Neural progenitor cell (in vitro differentiated cells): ENCODE measurements around the gene TP73. TPM values are rescaled to one million over a fixed set of nuclear protein-coding genes. Genes with fewer than 3 reads are reported as not detected.

ENCODE experiments used
- DNase-seq: peaks from one replicate; pipeline ENCODE4 v3.0.0-alpha.2; 2016; ENCODE audit warnings: low spot score
- H2AFZ ChIP-seq: fragments of 200-600 bp; sonication (generic); replicated peaks from 2 replicates; pipeline ENCODE4 v1.6.1; 2016; ENCODE audit warnings: antibody characterized with exemption
- H3F3A ChIP-seq: fragments of 200-600 bp; sonication (generic); 2 replicates; pipeline ENCODE4 v1.6.1; 2016; ENCODE audit warnings: antibody characterized with exemption, low read depth
- H3K27ac ChIP-seq: fragments of 200-600 bp; sonication (generic); 2 replicates; pipeline ENCODE4 v1.5.1; 2016; ENCODE audit warnings: mild to moderate bottlenecking
- H3K27me3 ChIP-seq: fragments of 200-600 bp; sonication (generic); 2 replicates; pipeline ENCODE4 v1.6.1; 2016; ENCODE audit warnings: mild to moderate bottlenecking, moderate library complexity
- H3K36me3 ChIP-seq: fragments of 200-600 bp; sonication (generic); 2 replicates; pipeline ENCODE4 v1.5.1; 2016
- H3K4me1 ChIP-seq: fragments of 200-600 bp; sonication (generic); 2 replicates; pipeline ENCODE4 v1.6.1; 2016; ENCODE audit warnings: mixed run types
- H3K4me2 ChIP-seq: fragments of 200-600 bp; sonication (generic); 2 replicates; pipeline ENCODE4 v1.6.1; 2016
- H3K4me3 ChIP-seq: fragments of 200-600 bp; sonication (generic); 2 replicates; pipeline ENCODE4 v1.5.1; 2016
- H3K79me2 ChIP-seq: fragments of 200-600 bp; sonication (generic); 2 replicates; pipeline ENCODE4 v1.6.1; 2016; ENCODE audit warnings: low read depth
- H3K9ac ChIP-seq: fragments of 200-600 bp; sonication (generic); 2 replicates; pipeline ENCODE4 v1.6.1; 2016
- H3K9me3 ChIP-seq: fragments of 200-600 bp; sonication (generic); 2 replicates; pipeline ENCODE4 v1.5.1; 2016; ENCODE audit warnings: low read depth
- H4K20me1 ChIP-seq: fragments of 200-600 bp; sonication (generic); 2 replicates; pipeline ENCODE4 v1.6.1; 2016; ENCODE audit warnings: low read depth
- H3K27ac Mint-ChIP-seq: 3 replicates; pipeline ENCODE4 v1.8.0; 2021; ENCODE audit warnings: mixed read lengths
- H3K27me3 Mint-ChIP-seq: 2 replicates; pipeline ENCODE4 v1.8.0; 2022; ENCODE audit warnings: low read depth, mild to moderate bottlenecking, inconsistent platforms, moderate library complexity, mixed read lengths; ENCODE audit not compliant: insufficient read depth
- H3K36me3 Mint-ChIP-seq: 3 replicates; pipeline ENCODE4 v1.8.0; 2021; ENCODE audit warnings: mixed read lengths
- H3K4me1 Mint-ChIP-seq: 3 replicates; pipeline ENCODE4 v1.8.0; 2021; ENCODE audit warnings: mixed read lengths
- H3K4me3 Mint-ChIP-seq: 3 replicates; pipeline ENCODE4 v1.8.0; 2021; ENCODE audit warnings: mild to moderate bottlenecking, moderate library complexity, mixed read lengths
- H3K9me3 Mint-ChIP-seq: 3 replicates; pipeline ENCODE4 v1.8.0; 2020; ENCODE audit warnings: mixed read lengths
- CTCF ChIP-seq: fragments of 200-600 bp; sonication (generic); IDR thresholded peaks from 2 replicates; pipeline ENCODE4 v1.5.1; 2017; ENCODE audit warnings: antibody characterized with exemption, mild to moderate bottlenecking
- EZH2 ChIP-seq: fragments of 200-600 bp; sonication (generic); IDR thresholded peaks from 2 replicates; pipeline ENCODE4 v1.6.1; 2017; ENCODE audit warnings: antibody characterized with exemption, mild to moderate bottlenecking, moderate library complexity
- EZH2phosphoT487 ChIP-seq: fragments of 200-600 bp; sonication (generic); IDR thresholded peaks from 2 replicates; pipeline ENCODE4 v1.6.1; 2017; ENCODE audit warnings: antibody characterized with exemption
- total RNA-seq: library from RNA; depleted of rRNA; stranded (reverse); fragments of >200 nt; gene quantifications from 2 replicates; pipeline ENCODE4 v1.2.3, GENCODE V29; 2015; ENCODE audit warnings: low replicate concordance

The TP73 gene
- total RNA-seq, 1 donor from 2014 or later = not detected

GRCh38 chr1:3732434-3733093, 80.2 kb downstream of the TP73 start:
- Mint-ChIP-seq H3K27ac (no peak overlapping the region), H3K4me1 (peaks cover 9% of the 10 kb centered on the region), H3K9me3 (no peaks in the 10 kb centered on the region), H3K36me3 (peaks cover 7% of the 10 kb centered on the region), H3K27me3 (peaks cover 2% of the 10 kb centered on the region), H3K4me3 (no peak overlapping the region)
- H4K20me1 ChIP-seq = no peaks in the 10 kb centered on the region
- TF ChIP-seq CTCF (no peak), EZH2phosphoT487 (no peak), EZH2 (no peak)
- peaks cover 8% of the 10 kb centered on the region for H3K27me3 ChIP-seq
- peaks cover 10% of the 10 kb centered on the region for H3K4me1 ChIP-seq
- peak; percentile 33 for DNase-seq
- no peaks in the 10 kb centered on the region for H3K36me3 ChIP-seq
- H3F3A ChIP-seq = no peaks in the 10 kb centered on the region
- no peak overlapping the region for H3K9ac ChIP-seq
- no peaks in the 10 kb centered on the region for H3K79me2 ChIP-seq
- no peak overlapping the region for H3K27ac ChIP-seq
- no peak overlapping the region for H3K4me2 ChIP-seq
- H3K4me3 ChIP-seq = no peak overlapping the region
- no peak overlapping the region for H2AFZ ChIP-seq
- H3K9me3 ChIP-seq = no peaks in the 10 kb centered on the region

- H3K79me2 ChIP-seq = no peaks in the 10 kb centered on the region
- H3K27ac ChIP-seq = no peak overlapping the region
- Mint-ChIP-seq H3K9me3 (no peaks in the 10 kb centered on the region), H3K4me3 (no peak overlapping the region), H3K36me3 (peaks cover 7% of the 10 kb centered on the region), H3K4me1 (peaks cover 9% of the 10 kb centered on the region), H3K27ac (no peak overlapping the region), H3K27me3 (peaks cover 2% of the 10 kb centered on the region)
- peaks cover 2% of the 10 kb centered on the region for H3K27me3 ChIP-seq
- no peak overlapping the region for H3K9ac ChIP-seq
- peaks cover 4% of the 10 kb centered on the region for H4K20me1 ChIP-seq
- peaks cover 10% of the 10 kb centered on the region for H3K4me1 ChIP-seq
- no peak overlapping the region for H3K4me2 ChIP-seq
- no peak for TF ChIP-seq EZH2phosphoT487
- no peak for TF ChIP-seq CTCF
- TF ChIP-seq EZH2 = no peak
- no peaks in the 10 kb centered on the region for H3K36me3 ChIP-seq
- no peak overlapping the region for H2AFZ ChIP-seq
- H3K4me3 ChIP-seq = no peak overlapping the region
- DNase-seq = no peak
- H3K9me3 ChIP-seq = no peaks in the 10 kb centered on the region
- no peaks in the 10 kb centered on the region for H3F3A ChIP-seq
These were observed 81.0 kb downstream of the TP73 start for GRCh38 chr1:3733094-3733882.

- H3K4me1 Mint-ChIP-seq = peaks cover 9% of the 10 kb centered on the region
- H3K9me3 Mint-ChIP-seq = no peaks in the 10 kb centered on the region
- H3K27ac Mint-ChIP-seq = no peak overlapping the region
- no peaks in the 10 kb centered on the region for H3F3A ChIP-seq
- no peaks in the 10 kb centered on the region for H3K79me2 ChIP-seq
- H3K4me3 ChIP-seq = no peak overlapping the region
- no peaks in the 10 kb centered on the region for H3K27me3 ChIP-seq
- no peak overlapping the region for H3K27ac ChIP-seq
- peaks cover 7% of the 10 kb centered on the region for H3K36me3 Mint-ChIP-seq
- peaks cover 2% of the 10 kb centered on the region for H3K27me3 Mint-ChIP-seq
- H3K9me3 ChIP-seq = no peaks in the 10 kb centered on the region
- DNase-seq = no peak
- TF ChIP-seq CTCF (no peak), EZH2phosphoT487 (no peak), EZH2 (no peak)
- no peak overlapping the region for H3K9ac ChIP-seq
- no peak overlapping the region for H3K4me2 ChIP-seq
- no peak overlapping the region for H2AFZ ChIP-seq
- no peak overlapping the region for H3K4me3 Mint-ChIP-seq
- peaks cover 4% of the 10 kb centered on the region for H4K20me1 ChIP-seq
- peaks cover 10% of the 10 kb centered on the region for H3K4me1 ChIP-seq
- H3K36me3 ChIP-seq = no peaks in the 10 kb centered on the region
These were observed 81.7 kb downstream of the TP73 start for GRCh38 chr1:3733883-3734589.
